ENCODE measurements around the gene CD164. TPM values are rescaled to one million over a fixed set of nuclear protein-coding genes. Genes with fewer than 3 reads are reported as not detected.

The CD164 gene
- polyA plus RNA-seq, 1 of the 3 experiments (the other 2 are of a cell fraction) = 83.4 TPM

GRCh38 chr6:109362102-109362884 lies 20.0 kb downstream of the CD164 start:
- no peaks in the 10 kb centered on the region for H3K4me1 ChIP-seq (ENCODE audit: control insufficient read depth in 1 of 2, insufficient read depth in 2 of 2, low read depth in 1 of 2, low read length in 1 of 2)
- 95% methylated on average over 5 of the region's 7 CpGs for WGBS (ENCODE audit: low lambda C conversion rate)
- H4K20me1 ChIP-seq (ENCODE audit: insufficient read depth) = no peaks in the 10 kb centered on the region
- no peak overlapping the region for H2AFZ ChIP-seq (ENCODE audit: low read depth)
- TF ChIP-seq SIN3A (IDR thresholded peaks at IDR 0.05; ENCODE audit: borderline replicate concordance, low read depth, low read length) = no peak
- TF ChIP-seq USF2 (IDR thresholded peaks at IDR 0.05; ENCODE audit: borderline replicate concordance, low read depth, low read length) = no peak
- TF ChIP-seq NFIC (IDR thresholded peaks at IDR 0.05; ENCODE audit: borderline replicate concordance) = no peak
- no peak for TF ChIP-seq NRF1 (IDR thresholded peaks at IDR 0.05; ENCODE audit: low read depth, low read length)
- TF ChIP-seq FOXM1 (IDR thresholded peaks at IDR 0.05; ENCODE audit: low read depth) = no peak
- TF ChIP-seq CHD2 (IDR thresholded peaks at IDR 0.05; ENCODE audit: low read length, partially characterized antibody) = no peak
- DNase-seq = no peak
- H3K9me2 ChIP-seq = no peaks in the 10 kb centered on the region
- no peak overlapping the region for H3K9ac ChIP-seq
- no peaks in the 10 kb centered on the region for H3K9me3 ChIP-seq
- no peak overlapping the region for H3K4me3 ChIP-seq (ENCODE audit: low read depth in 2 of 2, low read length in 1 of 2)
- H3F3A ChIP-seq (replicated peaks; ENCODE audit: insufficient read depth) = no peaks in the 10 kb centered on the region
- CTCF ChIA-PET = interaction anchor here (0.7 to 2.9 kb wide), 4 partner anchors 14 to 423 kb away, joined by 3 to 10 read pairs (median 7); no protein-coding TSS in a partner anchor
- no peaks in the 10 kb centered on the region for H3K27me3 ChIP-seq (ENCODE audit: insufficient read depth)
- peaks cover 17% of the 10 kb centered on the region; the same call in 1 of the 2 replicates for H3K79me2 ChIP-seq (ENCODE audit: insufficient read depth)
- H3K4me2 ChIP-seq = no peak overlapping the region
- POLR2A ChIA-PET = interaction anchor here (2.0 kb wide), 1 partner anchor 13 kb away, joined by 8 read pairs; no protein-coding TSS in a partner anchor
- no peak overlapping the region for H3K27ac ChIP-seq (ENCODE audit: low read depth in 2 of 2, low read length in 1 of 2)
- H3K36me3 ChIP-seq (replicated peaks in 1 of 2; ENCODE audit: control insufficient read depth in 1 of 2, insufficient read depth in 2 of 2, low read length in 1 of 2) = peaks cover 55% of the 10 kb centered on the region in 2 experiments

- no peak for DNase-seq
- H3K36me3 ChIP-seq (replicated peaks in 1 of 2; ENCODE audit: control insufficient read depth in 1 of 2, insufficient read depth in 2 of 2, low read length in 1 of 2) = peaks cover 49 to 53% of the 10 kb centered on the region in 2 experiments
- no peaks in the 10 kb centered on the region for H4K20me1 ChIP-seq (ENCODE audit: insufficient read depth)
- peaks cover 14% of the 10 kb centered on the region; the same call in 1 of the 2 replicates for H3K79me2 ChIP-seq (ENCODE audit: insufficient read depth)
- no peaks in the 10 kb centered on the region for H3K27me3 ChIP-seq (ENCODE audit: insufficient read depth)
- H3K27ac ChIP-seq (ENCODE audit: low read depth in 2 of 2, low read length in 1 of 2) = no peak overlapping the region
- ChIA-PET CTCF (interaction anchor here (1.2 to 2.9 kb wide), 4 partner anchors 10 to 173 kb away, joined by 3 to 10 read pairs (median 6); no protein-coding TSS in a partner anchor), POLR2A (no interaction called here)
- no peaks in the 10 kb centered on the region for H3K9me2 ChIP-seq
- no peak overlapping the region for H2AFZ ChIP-seq (ENCODE audit: low read depth)
- H3K4me2 ChIP-seq = no peak overlapping the region
- no peak overlapping the region for H3K4me3 ChIP-seq (ENCODE audit: low read depth in 2 of 2, low read length in 1 of 2)
- H3K9me3 ChIP-seq = no peaks in the 10 kb centered on the region
- no peaks in the 10 kb centered on the region for H3K4me1 ChIP-seq (ENCODE audit: control insufficient read depth in 1 of 2, insufficient read depth in 2 of 2, low read depth in 1 of 2, low read length in 1 of 2)
- no peaks in the 10 kb centered on the region for H3F3A ChIP-seq (replicated peaks; ENCODE audit: insufficient read depth)
- H3K9ac ChIP-seq = no peak overlapping the region
- TF ChIP-seq NRF1 (IDR thresholded peaks at IDR 0.05; ENCODE audit: low read depth, low read length) (no peak), EZH2phosphoT487 (IDR thresholded peaks at IDR 0.05; ENCODE audit: borderline replicate concordance, low read depth) (no peak), SMC3 (IDR thresholded peaks at IDR 0.05; ENCODE audit: low read depth, low read length) (no peak), CTCF (IDR thresholded peaks at IDR 0.05) (no peak), FOXJ3 (CRISPR knock-in tag; IDR thresholded peaks at IDR 0.05) (no peak), REST (IDR thresholded peaks at IDR 0.05; ENCODE audit: low read depth, low read length) (no peak), RXRA (IDR thresholded peaks at IDR 0.05; ENCODE audit: borderline replicate concordance, low read depth) (no peak), FOSL2 (IDR thresholded peaks at IDR 0.05; ENCODE audit: borderline replicate concordance, low read depth) (no peak), SIN3A (IDR thresholded peaks at IDR 0.05; ENCODE audit: borderline replicate concordance, low read depth, low read length) (no peak), ZBTB33 (IDR thresholded peaks at IDR 0.05; ENCODE audit: borderline replicate concordance, low read depth) (no peak), NFIC (IDR thresholded peaks at IDR 0.05; ENCODE audit: borderline replicate concordance) (no peak), MAX (IDR thresholded peaks at IDR 0.05; ENCODE audit: low read depth) (no peak)
Measured at GRCh38 chr6:109360791-109361190, 21.5 kb downstream of the CD164 start.
